ENCODE results near the gene IMMP2L.

The IMMP2L gene

DNA sequence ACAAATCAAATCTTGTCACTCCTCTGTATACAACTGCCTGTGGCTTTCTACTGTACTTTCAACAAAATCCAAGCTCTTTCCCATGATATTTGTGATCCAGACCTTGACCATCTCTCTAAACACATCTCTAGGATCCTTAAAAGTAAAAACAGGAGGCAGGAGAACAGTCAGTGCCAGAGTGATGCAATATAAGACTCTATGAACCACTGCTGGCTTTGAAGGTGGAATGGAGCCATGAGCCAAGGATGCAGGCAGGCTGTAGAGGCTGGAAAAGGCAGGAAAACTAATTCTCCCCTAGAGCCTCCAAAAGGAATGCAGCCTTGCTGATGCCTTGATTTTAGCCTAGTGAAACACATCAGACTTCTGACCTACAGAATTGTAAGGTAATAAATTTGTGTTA lies 516.8 kb downstream of the IMMP2L start:
- H3K4me3 ChIP-seq (ENCODE audit: insufficient read depth, low read length, poor library complexity, severe bottlenecking): no peak overlapping the region
- TF ChIP-seq EZH2phosphoT487 (conservative IDR thresholded peaks at IDR 0.05; ENCODE audit: low read length): no peak
- TF ChIP-seq, protein P1, sequence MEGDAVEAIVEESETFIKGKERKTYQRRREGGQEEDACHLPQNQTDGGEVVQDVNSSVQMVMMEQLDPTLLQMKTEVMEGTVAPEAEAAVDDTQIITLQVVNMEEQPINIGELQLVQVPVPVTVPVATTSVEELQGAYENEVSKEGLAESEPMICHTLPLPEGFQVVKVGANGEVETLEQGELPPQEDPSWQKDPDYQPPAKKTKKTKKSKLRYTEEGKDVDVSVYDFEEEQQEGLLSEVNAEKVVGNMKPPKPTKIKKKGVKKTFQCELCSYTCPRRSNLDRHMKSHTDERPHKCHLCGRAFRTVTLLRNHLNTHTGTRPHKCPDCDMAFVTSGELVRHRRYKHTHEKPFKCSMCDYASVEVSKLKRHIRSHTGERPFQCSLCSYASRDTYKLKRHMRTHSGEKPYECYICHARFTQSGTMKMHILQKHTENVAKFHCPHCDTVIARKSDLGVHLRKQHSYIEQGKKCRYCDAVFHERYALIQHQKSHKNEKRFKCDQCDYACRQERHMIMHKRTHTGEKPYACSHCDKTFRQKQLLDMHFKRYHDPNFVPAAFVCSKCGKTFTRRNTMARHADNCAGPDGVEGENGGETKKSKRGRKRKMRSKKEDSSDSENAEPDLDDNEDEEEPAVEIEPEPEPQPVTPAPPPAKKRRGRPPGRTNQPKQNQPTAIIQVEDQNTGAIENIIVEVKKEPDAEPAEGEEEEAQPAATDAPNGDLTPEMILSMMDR (IDR thresholded peaks at IDR 0.05; ENCODE audit: insufficient read depth, low read length, poor library complexity, severe bottlenecking): no peak
- no peaks in the 10 kb centered on the region for H3K79me2 ChIP-seq (ENCODE audit: insufficient read depth, low read length)
- H3K4me2 ChIP-seq (ENCODE audit: low read depth, low read length, poor library complexity, severe bottlenecking): no peak overlapping the region
- H2AFZ ChIP-seq (ENCODE audit: low read depth, low read length, severe bottlenecking): no peak overlapping the region
- H3K9me2 ChIP-seq (replicated peaks; ENCODE audit: insufficient read depth, low read length): no peaks in the 10 kb centered on the region
- H3K27me3 ChIP-seq (ENCODE audit: low read length): no peaks in the 10 kb centered on the region
- H3K27ac ChIP-seq (ENCODE audit: low read depth, low read length): no peak overlapping the region
- no peak overlapping the region for H3K9ac ChIP-seq (ENCODE audit: low read length)
- no peaks in the 10 kb centered on the region for H4K20me1 ChIP-seq (ENCODE audit: low read depth, low read length)
- no peaks in the 10 kb centered on the region for H3K36me3 ChIP-seq (ENCODE audit: low read length)
- no peaks in the 10 kb centered on the region for H3F3A ChIP-seq (ENCODE audit: insufficient read depth)
- H3K9me3 ChIP-seq (ENCODE audit: insufficient read depth, low read length): no peaks in the 10 kb centered on the region

DNA sequence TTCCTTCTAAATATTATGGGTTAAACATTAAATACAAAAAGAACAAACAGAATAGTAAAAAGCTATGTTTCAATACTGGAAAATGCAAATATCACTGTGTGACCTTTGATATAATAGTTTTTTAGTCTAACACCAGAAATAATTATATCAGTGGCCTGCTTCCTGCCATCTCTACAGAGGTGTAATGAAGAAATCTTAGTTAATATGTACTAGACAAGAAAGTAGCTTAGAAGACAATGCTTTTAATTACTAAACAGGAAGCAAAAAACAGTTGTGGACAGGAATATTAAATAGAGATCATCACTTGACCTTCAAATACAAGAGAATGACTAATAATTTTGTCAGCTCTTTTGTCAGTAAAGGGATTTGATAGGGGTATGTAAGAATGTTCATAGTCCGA lies 518.7 kb downstream of the IMMP2L start:
- H3K27me3 ChIP-seq (ENCODE audit: low read length): no peaks in the 10 kb centered on the region
- no peaks in the 10 kb centered on the region for H3K9me2 ChIP-seq (replicated peaks; ENCODE audit: insufficient read depth, low read length)
- no peaks in the 10 kb centered on the region for H3K36me3 ChIP-seq (ENCODE audit: low read length)
- H3K4me2 ChIP-seq (ENCODE audit: low read depth, low read length, poor library complexity, severe bottlenecking): no peak overlapping the region
- no peaks in the 10 kb centered on the region for H3K79me2 ChIP-seq (ENCODE audit: insufficient read depth, low read length)
- H2AFZ ChIP-seq (ENCODE audit: low read depth, low read length, severe bottlenecking): no peak overlapping the region
- TF ChIP-seq, protein P1 (IDR thresholded peaks at IDR 0.05; ENCODE audit: insufficient read depth, low read length, poor library complexity, severe bottlenecking): no peak
- no peak for TF ChIP-seq EZH2phosphoT487 (conservative IDR thresholded peaks at IDR 0.05; ENCODE audit: low read length)
- H3K27ac ChIP-seq (ENCODE audit: low read depth, low read length): no peak overlapping the region
- no peak overlapping the region for H3K4me3 ChIP-seq (ENCODE audit: insufficient read depth, low read length, poor library complexity, severe bottlenecking)
- H4K20me1 ChIP-seq (ENCODE audit: low read depth, low read length): no peaks in the 10 kb centered on the region
- no peaks in the 10 kb centered on the region for H3F3A ChIP-seq (ENCODE audit: insufficient read depth)
- no peak overlapping the region for H3K9ac ChIP-seq (ENCODE audit: low read length)
- H3K9me3 ChIP-seq (ENCODE audit: insufficient read depth, low read length): no peaks in the 10 kb centered on the region

DNA sequence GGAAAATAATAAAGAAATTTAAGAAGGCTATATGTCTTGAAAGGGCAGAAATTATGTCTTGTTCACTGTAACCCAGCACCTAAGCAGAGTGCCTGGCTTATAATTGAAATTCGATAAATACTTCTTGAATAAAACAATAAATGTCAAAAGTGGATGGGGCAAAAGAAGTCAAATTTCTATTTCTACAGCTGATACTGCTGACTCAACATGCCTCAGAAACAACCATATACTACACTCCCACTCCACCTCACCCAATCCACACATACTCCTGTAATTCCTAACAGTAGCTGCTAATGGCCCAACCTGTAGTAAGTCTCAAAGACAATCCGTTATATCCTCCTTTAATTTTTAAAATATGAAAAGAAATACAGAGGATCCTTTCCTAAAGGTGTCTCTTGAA lies 519.5 kb downstream of the IMMP2L start:
- TF ChIP-seq, protein P1 (IDR thresholded peaks at IDR 0.05; ENCODE audit: insufficient read depth, low read length, poor library complexity, severe bottlenecking): no peak
- no peak for TF ChIP-seq EZH2phosphoT487 (conservative IDR thresholded peaks at IDR 0.05; ENCODE audit: low read length)
- Histone ChIP-seq H3K79me2 (ENCODE audit: insufficient read depth, low read length) (no peaks in the 10 kb centered on the region), H3K27ac (ENCODE audit: low read depth, low read length) (no peak overlapping the region), H3K27me3 (ENCODE audit: low read length) (no peaks in the 10 kb centered on the region), H2AFZ (ENCODE audit: low read depth, low read length, severe bottlenecking) (no peak overlapping the region), H3K4me3 (ENCODE audit: insufficient read depth, low read length, poor library complexity, severe bottlenecking) (no peak overlapping the region), H4K20me1 (ENCODE audit: low read depth, low read length) (no peaks in the 10 kb centered on the region), H3F3A (ENCODE audit: insufficient read depth) (no peaks in the 10 kb centered on the region), H3K9ac (ENCODE audit: low read length) (no peak overlapping the region), H3K9me3 (ENCODE audit: insufficient read depth, low read length) (no peaks in the 10 kb centered on the region), H3K36me3 (ENCODE audit: low read length) (no peaks in the 10 kb centered on the region), H3K9me2 (replicated peaks; ENCODE audit: insufficient read depth, low read length) (no peaks in the 10 kb centered on the region), H3K4me2 (ENCODE audit: low read depth, low read length, poor library complexity, severe bottlenecking) (no peak overlapping the region)

Data from SU-DHL-6 (cell line).